Activated CD8-positive, alpha-beta T cell treated with anti-CD3 and anti-CD28 coated beads, Interleukin-2, amount 10 ng/mL, durations not matched to agents 7 days and 5 days (primary cell): Measurements from ENCODE around the gene FYN. TPM values are rescaled to one million over a fixed set of nuclear protein-coding genes. Genes with fewer than 3 reads are reported as not detected.
A peak's percentile ranks its signal among the peaks of the same experiment; 100 is the strongest.

Experiments
- ATAC-seq: fragments of 150-1000 bp; cut with Tn5 transposase; one replicate; pipeline ENCODE4 v1.10.0; 2021; ENCODE audit warnings: moderate library complexity
- CTCF ChIA-PET: fragments of 350-600 bp; sonication (Branson Sonifier 250); formaldehyde crosslinking; loops from one replicate; lab custom pipeline; 2021; ENCODE audit warnings: antibody characterized with exemption; lab: Charles Lee
- POLR2A ChIA-PET: fragments of 350-600 bp; sonication (Branson Sonifier 250); formaldehyde crosslinking; loops from one replicate; lab custom pipeline; 2021; ENCODE audit warnings: antibody characterized with exemption; lab: Charles Lee
- DNase-seq: peaks from one replicate; pipeline ENCODE4 v3.0.0-alpha.2; 2020
- H3K27ac Mint-ChIP-seq: one replicate; pipeline ENCODE4 v1.8.0; 2021; ENCODE audit warnings: mild to moderate bottlenecking, mixed read lengths
- H3K27me3 Mint-ChIP-seq: one replicate; pipeline ENCODE4 v1.8.0; 2021; ENCODE audit warnings: low read depth, mixed read lengths
- H3K36me3 Mint-ChIP-seq: one replicate; pipeline ENCODE4 v1.8.0; 2021; ENCODE audit warnings: low read depth, mixed read lengths
- H3K4me1 Mint-ChIP-seq: one replicate; pipeline ENCODE4 v1.8.0; 2021; ENCODE audit warnings: low read depth, mixed read lengths
- H3K4me3 Mint-ChIP-seq: one replicate; pipeline ENCODE4 v1.8.0; 2021; ENCODE audit warnings: mild to moderate bottlenecking, mixed read lengths
- H3K9me3 Mint-ChIP-seq: one replicate; pipeline ENCODE4 v1.8.0; 2022; ENCODE audit warnings: mixed read lengths; ENCODE audit not compliant: insufficient read depth
- total RNA-seq, 2 experiments: library from RNA; stranded (reverse); gene quantifications; one replicate each; pipeline ENCODE4 v1.2.3, GENCODE V29; 2021

FYN gene
- total RNA-seq, 2 experiments from 2014 or later, result 148 to 154 TPM

- POLR2A ChIA-PET, result interaction anchor here (0.6 to 1.4 kb wide), 5 partner anchors 9 to 115 kb away, joined by 3 to 5 read pairs (median 3); partner anchors contain the start of gene FYN
- DNase-seq, result no peak
- CTCF ChIA-PET, result interaction anchor here (1.0 to 2.5 kb wide), 13 partner anchors 12 to 219 kb away, joined by 3 to 13 read pairs (median 5); no protein-coding TSS in a partner anchor
Measured at GRCh38 chr6:111758608-111759329, 114.5 kb downstream of the FYN start.

GRCh38 chr6:111757342-111757741, 115.9 kb downstream of the FYN start:
- Mint-ChIP-seq H3K27me3 (no peaks in the 10 kb centered on the region), H3K27ac (peak overlapping the region; percentile 81), H3K4me3 (peak overlapping the region; percentile 72), H3K4me1 (peaks cover 90% of the 10 kb centered on the region), H3K9me3 (no peaks in the 10 kb centered on the region), H3K36me3 (peaks cover 52% of the 10 kb centered on the region)
- ChIA-PET POLR2A (no interaction called here), CTCF (interaction anchor here (0.7 to 1.3 kb wide), 6 partner anchors 8 to 286 kb away, joined by 3 to 5 read pairs (median 4); no protein-coding TSS in a partner anchor)
- no peak for DNase-seq
- no peak for ATAC-seq

More at GRCh38 chr6:111758608-111759329, 114.5 kb downstream of the FYN start:
- peak overlapping the region; percentile 72 for H3K4me3 Mint-ChIP-seq
- H3K27me3 Mint-ChIP-seq, result no peaks in the 10 kb centered on the region
- H3K4me1 Mint-ChIP-seq, result peaks cover 90% of the 10 kb centered on the region
- H3K9me3 Mint-ChIP-seq, result no peaks in the 10 kb centered on the region
- H3K27ac Mint-ChIP-seq, result peak overlapping the region; percentile 91
- peaks cover 46% of the 10 kb centered on the region for H3K36me3 Mint-ChIP-seq
- ATAC-seq, result peak; percentile 16

GRCh38 chr6:111754423-111754822, 118.8 kb downstream of the FYN start:
- Mint-ChIP-seq H3K27ac (peak overlapping the region; percentile 79), H3K9me3 (no peaks in the 10 kb centered on the region), H3K4me1 (peaks cover 86% of the 10 kb centered on the region), H3K4me3 (no peak overlapping the region), H3K27me3 (no peaks in the 10 kb centered on the region), H3K36me3 (peaks cover 56% of the 10 kb centered on the region)
- ChIA-PET CTCF (interaction anchor here (0.7 to 2.9 kb wide), 6 partner anchors 9 to 52 kb away, joined by 3 to 12 read pairs (median 4); no protein-coding TSS in a partner anchor), POLR2A (interaction anchor here (1.0 kb wide), 1 partner anchor 17 kb away, joined by 3 read pairs; no protein-coding TSS in a partner anchor)
- no peak for DNase-seq
- ATAC-seq, result no peak

- peaks cover 57% of the 10 kb centered on the region for H3K36me3 Mint-ChIP-seq
- H3K9me3 Mint-ChIP-seq, result no peaks in the 10 kb centered on the region
- H3K4me3 Mint-ChIP-seq, result no peak overlapping the region
- H3K27me3 Mint-ChIP-seq, result no peaks in the 10 kb centered on the region
- DNase-seq, result peak; percentile 18
- CTCF ChIA-PET, result interaction anchor here (0.8 to 2.9 kb wide), 10 partner anchors 10 to 290 kb away, joined by 3 to 22 read pairs (median 5); no protein-coding TSS in a partner anchor
- peak overlapping the region; percentile 79 for H3K27ac Mint-ChIP-seq
- no peak for ATAC-seq
- H3K4me1 Mint-ChIP-seq, result peaks cover 86% of the 10 kb centered on the region
- POLR2A ChIA-PET, result interaction anchor here (0.6 to 1.0 kb wide), 2 partner anchors 17 to 90 kb away, joined by 3 to 4 read pairs; no protein-coding TSS in a partner anchor
Measured at GRCh38 chr6:111753573-111753972, 119.7 kb downstream of the FYN start.

GRCh38 chr6:111752476-111752875, 120.8 kb downstream of the FYN start:
- ATAC-seq (no peak), DNase-seq (no peak)
- H3K4me1 Mint-ChIP-seq, result peaks cover 86% of the 10 kb centered on the region
- H3K27me3 Mint-ChIP-seq, result no peaks in the 10 kb centered on the region
- no peak overlapping the region for H3K4me3 Mint-ChIP-seq
- no peaks in the 10 kb centered on the region for H3K9me3 Mint-ChIP-seq
- ChIA-PET CTCF (interaction anchor here (1.0 to 2.9 kb wide), 13 partner anchors 9 to 493 kb away, joined by 3 to 22 read pairs (median 4); a partner anchor contains a TSS), POLR2A (interaction anchor here (0.8 to 1.3 kb wide), 4 partner anchors 12 to 119 kb away, joined by 3 to 6 read pairs (median 4); no protein-coding TSS in a partner anchor)
- H3K27ac Mint-ChIP-seq, result peak overlapping the region; percentile 81
- H3K36me3 Mint-ChIP-seq, result peaks cover 59% of the 10 kb centered on the region

- peak overlapping the region; percentile 93 for H3K27ac Mint-ChIP-seq
- ATAC-seq (peak; percentile 92), DNase-seq (peak; percentile 84)
- POLR2A ChIA-PET, result interaction anchor here (1.2 kb wide), 1 partner anchor 87 kb away, joined by 4 read pairs; no protein-coding TSS in a partner anchor
- CTCF ChIA-PET, result interaction anchor here (2.0 to 2.9 kb wide), 2 partner anchors 7 to 26 kb away, joined by 5 to 12 read pairs; no protein-coding TSS in a partner anchor
- H3K4me3 Mint-ChIP-seq, result peak overlapping the region; percentile 63
- H3K9me3 Mint-ChIP-seq, result no peaks in the 10 kb centered on the region
- H3K36me3 Mint-ChIP-seq, result peaks cover 57% of the 10 kb centered on the region
- no peaks in the 10 kb centered on the region for H3K27me3 Mint-ChIP-seq
- peaks cover 92% of the 10 kb centered on the region for H3K4me1 Mint-ChIP-seq
Measured at GRCh38 chr6:111750753-111751673, 122.2 kb downstream of the FYN start.

GRCh38 chr6:111750153-111750552, 123.1 kb downstream of the FYN start:
- ChIA-PET CTCF (no interaction called here), POLR2A (no interaction called here)
- ATAC-seq, result no peak
- Mint-ChIP-seq H3K4me3 (peak overlapping the region; percentile 26), H3K27ac (peak overlapping the region; percentile 93), H3K4me1 (peaks cover 95% of the 10 kb centered on the region), H3K9me3 (no peaks in the 10 kb centered on the region), H3K27me3 (no peaks in the 10 kb centered on the region), H3K36me3 (peaks cover 64% of the 10 kb centered on the region)
- no peak for DNase-seq

- no peaks in the 10 kb centered on the region for H3K27me3 Mint-ChIP-seq
- DNase-seq (no peak), ATAC-seq (no peak)
- CTCF ChIA-PET, result interaction anchor here (0.7 to 2.6 kb wide), 9 partner anchors 9 to 81 kb away, joined by 3 to 7 read pairs (median 4); no protein-coding TSS in a partner anchor
- POLR2A ChIA-PET, result interaction anchor here (0.7 to 1.0 kb wide), 2 partner anchors 79 to 116 kb away, joined by 3 read pairs; no protein-coding TSS in a partner anchor
- H3K4me3 Mint-ChIP-seq, result no peak overlapping the region
- peaks cover 62% of the 10 kb centered on the region for H3K36me3 Mint-ChIP-seq
- peaks cover 87% of the 10 kb centered on the region for H3K4me1 Mint-ChIP-seq
- no peaks in the 10 kb centered on the region for H3K9me3 Mint-ChIP-seq
- no peak overlapping the region for H3K27ac Mint-ChIP-seq
Measured at GRCh38 chr6:111748231-111748647, 125.0 kb downstream of the FYN start.

GRCh38 chr6:111747829-111748228, 125.4 kb downstream of the FYN start:
- ChIA-PET POLR2A (interaction anchor here (0.7 to 1.0 kb wide), 2 partner anchors 79 to 117 kb away, joined by 3 read pairs; no protein-coding TSS in a partner anchor), CTCF (interaction anchor here (0.9 to 2.6 kb wide), 8 partner anchors 10 to 81 kb away, joined by 3 to 7 read pairs (median 4); no protein-coding TSS in a partner anchor)
- Mint-ChIP-seq H3K4me3 (no peak overlapping the region), H3K27ac (peak overlapping the region; percentile 9), H3K4me1 (peaks cover 85% of the 10 kb centered on the region), H3K9me3 (no peaks in the 10 kb centered on the region), H3K36me3 (peaks cover 60% of the 10 kb centered on the region), H3K27me3 (no peaks in the 10 kb centered on the region)
- ATAC-seq (no peak), DNase-seq (no peak)

GRCh38 chr6:111747396-111747795, 125.9 kb downstream of the FYN start:
- peaks cover 84% of the 10 kb centered on the region for H3K4me1 Mint-ChIP-seq
- H3K4me3 Mint-ChIP-seq, result no peak overlapping the region
- no peak for ATAC-seq
- no peaks in the 10 kb centered on the region for H3K27me3 Mint-ChIP-seq
- peaks cover 62% of the 10 kb centered on the region for H3K36me3 Mint-ChIP-seq
- no peaks in the 10 kb centered on the region for H3K9me3 Mint-ChIP-seq
- H3K27ac Mint-ChIP-seq, result no peak overlapping the region
- CTCF ChIA-PET, result interaction anchor here (0.9 to 2.6 kb wide), 7 partner anchors 10 to 82 kb away, joined by 3 to 7 read pairs (median 4); no protein-coding TSS in a partner anchor
- no peak for DNase-seq
- POLR2A ChIA-PET, result interaction anchor here (1.1 to 1.2 kb wide), 2 partner anchors 12 to 96 kb away, joined by 3 to 4 read pairs; no protein-coding TSS in a partner anchor
